A673 (cell line): Measurements from ENCODE around the gene PRND. TPM values are rescaled to one million over a fixed set of nuclear protein-coding genes. Genes with fewer than 3 reads are reported as not detected.

Experiments used
- Bru-seq: library from RNA; stranded (reverse); fragments of 400-500 nt; gene quantifications from one replicate; lab custom pipeline; 2021; lab: Mats Ljungman, UMichigan
- BruChase-seq, 2 experiments: library from RNA; stranded (reverse); fragments of 400-500 nt; gene quantifications; one replicate each; lab custom pipeline; 2021; lab: Mats Ljungman, UMichigan
- BruUV-seq: library from RNA; stranded (reverse); fragments of 400-500 nt; replicated peaks from 2 replicates; lab custom pipeline; 2021; lab: Mats Ljungman, UMichigan
- CTCF ChIA-PET: fragments of 300-600 bp; sonication (Branson Sonifier 250); formaldehyde crosslinking; loops from one replicate; lab custom pipeline; 2022; ENCODE audit warnings: antibody characterized with exemption; lab: Charles Lee
- POLR2A ChIA-PET: fragments of 300-600 bp; sonication (Branson Sonifier 250); formaldehyde crosslinking; loops from one replicate; lab custom pipeline; 2022; ENCODE audit warnings: antibody characterized with exemption; ENCODE audit not compliant: low non-redundant PET; lab: Charles Lee
- DNase-seq: peaks from one replicate; pipeline ENCODE4 v3.0.0-alpha.2; 2015; ENCODE audit warnings: low spot score
- H3K27ac ChIP-seq: fragments of 200-600 bp; sonication (generic); 2 replicates; pipeline ENCODE4 v1.5.1; 2016; ENCODE audit warnings: mixed run types, low read depth, mild to moderate bottlenecking, mixed read lengths, antibody characterized with exemption, low read length; ENCODE audit not compliant: poor library complexity, severe bottlenecking
- H3K27me3 ChIP-seq: fragments of 200-600 bp; sonication (generic); replicated peaks from 2 replicates; pipeline ENCODE4 v1.6.1; 2017; ENCODE audit warnings: mixed run types, low read depth, mild to moderate bottlenecking, mixed read lengths, antibody characterized with exemption, low read length; ENCODE audit not compliant: insufficient read depth, poor library complexity
- H3K36me3 ChIP-seq: fragments of 200-600 bp; sonication (generic); 2 replicates; pipeline ENCODE4 v1.6.1; 2016; ENCODE audit warnings: mixed run types, mild to moderate bottlenecking, mixed read lengths, antibody characterized with exemption, low read length; ENCODE audit not compliant: insufficient read depth, poor library complexity, severe bottlenecking
- H3K4me1 ChIP-seq: fragments of 200-600 bp; sonication (generic); 2 replicates; pipeline ENCODE4 v1.6.1; 2017; ENCODE audit warnings: mixed run types, mild to moderate bottlenecking, mixed read lengths, antibody characterized with exemption, low read length; ENCODE audit not compliant: insufficient read depth, poor library complexity, severe bottlenecking
- H3K4me3 ChIP-seq: fragments of 200-600 bp; sonication (generic); 2 replicates; pipeline ENCODE4 v1.5.1; 2016; ENCODE audit warnings: low read depth, mixed run types, mild to moderate bottlenecking, mixed read lengths, low read length; ENCODE audit not compliant: poor library complexity, severe bottlenecking
- H3K9me3 ChIP-seq: fragments of 200-600 bp; sonication (generic); 2 replicates; pipeline ENCODE4 v1.6.1; 2016; ENCODE audit warnings: mixed run types, low read depth, mild to moderate bottlenecking, mixed read lengths, antibody characterized with exemption, low read length; ENCODE audit not compliant: poor library complexity, severe bottlenecking
- CTCF ChIP-seq: fragments of 300-800, 200-600 bp; sonication (generic); conservative IDR thresholded peaks from 2 replicates; pipeline ENCODE4 v1.5.1; 2017; ENCODE audit warnings: low read depth, mild to moderate bottlenecking, antibody characterized with exemption, low read length, moderate library complexity, mixed read lengths
- EZH2 ChIP-seq: fragments of 200-600 bp; sonication (generic); IDR thresholded peaks from 2 replicates; pipeline ENCODE4 v1.6.1; 2017; ENCODE audit warnings: borderline replicate concordance, low read depth, mild to moderate bottlenecking, mixed read lengths, antibody characterized with exemption, low read length; ENCODE audit not compliant: poor library complexity, severe bottlenecking
- intact Hi-C: fragments of 100-400 bp; cut with micrococcal nuclease; formaldehyde crosslinking; loops from one replicate; pipeline ENCODE4 v1.10.0; 2022; ENCODE audit not compliant: unreplicated experiment
- long read RNA-seq: library from polyadenylated mRNA; stranded (forward); transcript quantifications from one replicate; pipeline ENCODE4 v2.0.0, GENCODE V29; 2022
- total RNA-seq: library from RNA; stranded (reverse); gene quantifications from 2 replicates; pipeline ENCODE4 v1.2.3, GENCODE V29; 2021

The PRND gene
- total RNA-seq (0.09 TPM in 1 of 2 replicates, not detected in the other), Bru-seq, nascent RNA (not detected), BruChase-seq, experiment 1, labeled RNA remaining after a 2-hour chase (not detected), BruChase-seq, experiment 2, labeled RNA remaining after a 6-hour chase (percentile 14 among the genes with signal in this experiment)
- long read RNA-seq = 0 reads

GRCh38 chr20:4721719-4722118 lies at the start of gene PRND:
PRND (plus strand) TSS chr20:4721909; CDS start chr20:4724552, 2,643 bp downstream.
- peaks cover 7% of the 10 kb centered on the region for H3K4me1 ChIP-seq
- no peak for TF ChIP-seq EZH2
- TF ChIP-seq CTCF = no peak
- H3K27me3 ChIP-seq = no peaks in the 10 kb centered on the region
- H3K27ac ChIP-seq = no peak within 1 kb of the TSS
- ChIA-PET CTCF (interaction anchor here (1.6 kb wide), 1 partner anchor 108 kb away, joined by 5 read pairs; no protein-coding TSS in a partner anchor), POLR2A (no interaction called here)
- BruUV-seq = no TSS peak
- no peaks in the 10 kb centered on the region for H3K9me3 ChIP-seq
- H3K4me3 ChIP-seq = no peak within 1 kb of the TSS
- no peaks in the 10 kb centered on the region for H3K36me3 ChIP-seq
- DNase-seq = no peak
- intact Hi-C loops = loop anchor here (2.0 kb wide), 1 partner anchor 613 kb away; no protein-coding TSS in a partner anchor

DNA sequence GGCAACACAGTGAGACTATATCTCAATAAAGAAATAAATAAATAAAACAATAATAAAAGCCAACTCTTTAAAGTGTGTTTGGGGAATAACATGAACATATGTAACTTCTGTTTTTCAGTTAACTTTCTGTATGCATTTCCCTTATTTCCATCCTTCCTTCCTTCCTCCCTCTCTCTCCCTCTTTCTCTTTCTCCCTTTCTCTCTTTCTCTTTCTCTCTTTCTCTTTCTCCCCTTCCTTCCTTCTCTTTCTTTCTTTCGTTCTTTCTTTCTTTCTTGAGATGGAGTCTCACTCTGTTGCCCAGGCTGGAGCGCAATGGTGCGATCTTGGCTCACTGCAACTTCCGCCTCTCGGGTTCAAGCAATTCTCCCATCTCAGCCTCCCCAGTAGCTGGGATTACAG lies 48.8 kb upstream of the PRND start:
- no TSS peak for BruUV-seq
- Histone ChIP-seq H3K27ac (no peak overlapping the region), H3K36me3 (no peaks in the 10 kb centered on the region), H3K4me1 (no peaks in the 10 kb centered on the region), H3K27me3 (no peaks in the 10 kb centered on the region), H3K4me3 (no peak overlapping the region), H3K9me3 (no peaks in the 10 kb centered on the region)
- intact Hi-C loops = no loop called here
- no peak for DNase-seq
- ChIA-PET CTCF (no interaction called here), POLR2A (no interaction called here)
- TF ChIP-seq EZH2 (no peak), CTCF (no peak)

DNA sequence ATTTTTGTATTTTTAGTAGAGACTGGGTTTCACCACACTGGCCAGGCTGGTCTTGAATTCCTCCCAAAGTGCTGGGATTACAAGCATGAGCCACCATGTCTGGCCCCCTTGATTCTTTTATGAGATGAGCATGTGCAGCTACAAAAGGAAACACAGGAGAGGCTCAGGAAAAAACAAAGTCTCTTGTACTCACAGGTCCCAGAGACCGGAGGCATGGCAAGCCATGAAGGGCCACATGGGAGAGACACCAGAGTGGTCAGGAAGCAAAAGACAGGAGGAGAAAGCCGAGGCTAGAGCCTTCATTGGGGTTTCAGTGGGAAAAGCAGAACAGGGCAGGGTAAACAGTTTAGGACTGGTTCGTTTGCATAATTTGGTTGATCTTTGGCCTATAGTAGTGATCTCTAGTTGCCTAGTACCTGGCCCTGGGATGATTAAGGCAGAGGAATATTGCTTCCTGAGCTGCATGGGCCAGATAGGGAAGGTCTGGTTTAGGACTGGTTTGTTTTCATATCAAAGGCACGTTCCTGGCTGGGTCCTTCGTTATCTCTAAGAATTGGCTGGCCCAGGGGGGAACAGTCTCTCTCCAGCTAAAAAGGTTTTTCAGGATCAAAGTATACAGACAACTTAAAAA lies 48.2 kb upstream of the PRND start:
- BruUV-seq = no TSS peak
- no peaks in the 10 kb centered on the region for H3K36me3 ChIP-seq
- no peak overlapping the region for H3K4me3 ChIP-seq
- no peaks in the 10 kb centered on the region for H3K9me3 ChIP-seq
- H3K4me1 ChIP-seq = no peaks in the 10 kb centered on the region
- ChIA-PET POLR2A (no interaction called here), CTCF (no interaction called here)
- DNase-seq = no peak
- H3K27ac ChIP-seq = no peak overlapping the region
- H3K27me3 ChIP-seq = no peaks in the 10 kb centered on the region
- no peak for TF ChIP-seq EZH2
- TF ChIP-seq CTCF = no peak
- intact Hi-C loops = no loop called here
